Measurements from ENCODE around the gene U2SURP.

DNA sequence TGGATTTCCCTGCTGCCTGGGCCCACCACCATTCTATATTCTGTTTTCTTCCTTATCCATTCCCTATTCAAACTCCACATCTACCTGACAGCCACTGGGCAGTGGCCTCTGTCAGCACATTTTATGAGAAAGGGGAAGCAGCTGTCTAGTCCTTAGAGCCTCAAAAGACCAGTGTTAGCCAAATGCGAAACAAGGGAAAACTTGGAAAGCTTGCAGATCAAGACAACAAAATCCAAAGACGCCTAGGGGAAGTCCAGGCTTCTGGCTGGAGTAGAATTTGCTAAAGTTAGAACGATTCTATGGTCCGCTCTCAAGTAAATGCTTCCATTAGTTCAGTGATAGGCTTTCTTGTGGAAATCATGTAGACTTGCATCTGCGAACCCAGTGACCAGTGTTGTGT, 78.8 kb downstream of the U2SURP start:
- TF ChIP-seq CTCF (conservative IDR thresholded peaks at IDR 0.05 in 1 of 2, IDR thresholded peaks at IDR 0.05 in 1 of 2; ENCODE audit: extremely low read depth in 1 of 2, insufficient read depth in 1 of 2, low read depth in 1 of 2, low read length in 2 of 2) = no peak
- no peak for TF ChIP-seq EZH2 (IDR thresholded peaks at IDR 0.05; ENCODE audit: borderline replicate concordance, low read length)
